H9 (cell line): ENCODE measurements around the gene AMMECR1. TPM values are rescaled to one million over a fixed set of nuclear protein-coding genes. Genes with fewer than 3 reads are reported as not detected.

Experiments used
- DNase-seq: peaks from one replicate; pipeline ENCODE4 v3.0.0-alpha.2; 2017
- H2AFZ ChIP-seq: one replicate; pipeline ENCODE4 v1.6.1; 2013; ENCODE audit warnings: mild to moderate bottlenecking, low read length, control low read depth, moderate library complexity
- H2AK5ac ChIP-seq: 2 replicates; pipeline ENCODE4 v1.6.1; 2013; ENCODE audit warnings: low read length, control low read depth, mixed read lengths; ENCODE audit not compliant: insufficient read length
- H2BK120ac ChIP-seq: one replicate; pipeline ENCODE4 v1.6.1; 2013; ENCODE audit warnings: low read depth, mild to moderate bottlenecking, low read length, control low read depth, inconsistent platforms; ENCODE audit not compliant: poor library complexity, severe bottlenecking
- H2BK12ac ChIP-seq: 2 replicates; pipeline ENCODE4 v1.6.1; 2013; ENCODE audit warnings: low read length, control low read depth, mixed read lengths, low read depth; ENCODE audit not compliant: insufficient read length
- H2BK15ac ChIP-seq: 2 replicates; pipeline ENCODE4 v1.6.1; 2013; ENCODE audit warnings: low read depth, low read length, control low read depth
- H2BK20ac ChIP-seq: one replicate; pipeline ENCODE4 v1.6.1; 2013; ENCODE audit warnings: low read depth, mild to moderate bottlenecking, low read length, control low read depth, inconsistent platforms; ENCODE audit not compliant: poor library complexity, severe bottlenecking
- H2BK5ac ChIP-seq: 2 replicates; pipeline ENCODE4 v1.6.1; 2013; ENCODE audit warnings: low read length, control low read depth, mixed read lengths; ENCODE audit not compliant: insufficient read length
- H3K14ac ChIP-seq: 2 replicates; pipeline ENCODE4 v1.6.1; 2013; ENCODE audit warnings: low read length, control low read depth; ENCODE audit not compliant: insufficient read depth
- H3K18ac ChIP-seq: 2 replicates; pipeline ENCODE4 v1.6.1; 2013; ENCODE audit warnings: low read depth, mild to moderate bottlenecking, mixed read lengths, low read length, control low read depth; ENCODE audit not compliant: insufficient read length
- H3K23ac ChIP-seq: 2 replicates; pipeline ENCODE4 v1.6.1; 2013; ENCODE audit warnings: low read length, control low read depth, mixed read lengths, low read depth; ENCODE audit not compliant: insufficient read length
- H3K23me2 ChIP-seq: 2 replicates; pipeline ENCODE4 v1.6.1; 2013; ENCODE audit warnings: low read depth, mild to moderate bottlenecking, mixed read lengths, low read length, control low read depth; ENCODE audit not compliant: insufficient read length, poor library complexity, severe bottlenecking
- H3K27ac ChIP-seq: 2 replicates; pipeline ENCODE4 v1.5.1; 2013; ENCODE audit warnings: low read length, control low read depth, mixed read lengths, low read depth; ENCODE audit not compliant: insufficient read length
- H3K27me3 ChIP-seq: 2 replicates; pipeline ENCODE4 v1.6.1; 2013; ENCODE audit warnings: low read length, control low read depth, inconsistent platforms; ENCODE audit not compliant: insufficient read depth
- H3K4ac ChIP-seq: 2 replicates; pipeline ENCODE4 v1.6.1; 2013; ENCODE audit warnings: low read depth, mild to moderate bottlenecking, control low read depth, inconsistent platforms, low read length, moderate library complexity
- H3K4me1 ChIP-seq: 2 replicates; pipeline ENCODE4 v1.6.1; 2013; ENCODE audit warnings: low read length, control low read depth, inconsistent platforms; ENCODE audit not compliant: insufficient read depth
- H3K4me2 ChIP-seq: 2 replicates; pipeline ENCODE4 v1.6.1; 2013; ENCODE audit warnings: low read length, control low read depth, mixed read lengths; ENCODE audit not compliant: insufficient read length, insufficient read depth
- H3K56ac ChIP-seq: 2 replicates; pipeline ENCODE4 v1.6.1; 2013; ENCODE audit warnings: low read depth, mild to moderate bottlenecking, mixed read lengths, low read length, control low read depth; ENCODE audit not compliant: insufficient read length
- H3K79me1 ChIP-seq: 2 replicates; pipeline ENCODE4 v1.6.1; 2013; ENCODE audit warnings: low read depth, mild to moderate bottlenecking, moderate library complexity, low read length, control low read depth, inconsistent platforms; ENCODE audit not compliant: insufficient read depth, poor library complexity, severe bottlenecking
- H3K79me2 ChIP-seq: 2 replicates; pipeline ENCODE4 v1.6.1; 2013; ENCODE audit warnings: low read length, control low read depth, inconsistent platforms; ENCODE audit not compliant: insufficient read depth
- H3K9ac ChIP-seq: 2 replicates; pipeline ENCODE4 v1.6.1; 2013; ENCODE audit warnings: low read length, control low read depth, mixed read lengths; ENCODE audit not compliant: insufficient read length; ENCODE audit errors: extremely low read depth
- H3K9me3 ChIP-seq: one replicate; pipeline ENCODE4 v1.6.1; 2013; ENCODE audit warnings: low read depth, low read length, inconsistent platforms; ENCODE audit not compliant: control insufficient read depth
- H3T11ph ChIP-seq: one replicate; pipeline ENCODE4 v1.6.1; 2013; ENCODE audit warnings: mild to moderate bottlenecking, low read length, control low read depth, inconsistent platforms
- H4K20me1 ChIP-seq: one replicate; pipeline ENCODE4 v1.6.1; 2013; ENCODE audit not compliant: control insufficient read depth, insufficient read length, insufficient read depth
- H4K5ac ChIP-seq: 2 replicates; pipeline ENCODE4 v1.6.1; 2013; ENCODE audit warnings: low read depth, mild to moderate bottlenecking, mixed read lengths, low read length, control low read depth; ENCODE audit not compliant: insufficient read length
- H4K8ac ChIP-seq: replicated peaks from 2 replicates; pipeline ENCODE4 v1.6.1; 2013; ENCODE audit warnings: low read length, control low read depth, mixed read lengths, low read depth; ENCODE audit not compliant: insufficient read length
- H4K91ac ChIP-seq: 2 replicates; pipeline ENCODE4 v1.6.1; 2013; ENCODE audit warnings: low read depth, mild to moderate bottlenecking, moderate library complexity, mixed read lengths, low read length, control low read depth; ENCODE audit not compliant: insufficient read length
- H3K27ac Mint-ChIP-seq, 3 experiments: 2 replicates in 2 of 3; 3 replicates in 1 of 3; pipeline ENCODE4 v1.8.0; 2020 to 2021; ENCODE audit warnings: mixed read lengths in 3 of 3, mild to moderate bottlenecking in 1 of 3, moderate library complexity in 1 of 3
- H3K27me3 Mint-ChIP-seq: 2 replicates; pipeline ENCODE4 v1.8.0; 2021; ENCODE audit warnings: low read depth, mild to moderate bottlenecking, moderate library complexity, mixed read lengths
- H3K36me3 Mint-ChIP-seq, 3 experiments: 2 replicates in 2 of 3; 3 replicates in 1 of 3; pipeline ENCODE4 v1.8.0; 2020 to 2021; ENCODE audit warnings: low read depth in 3 of 3, mixed read lengths in 3 of 3; ENCODE audit not compliant: insufficient read depth in 1 of 3
- H3K4me1 Mint-ChIP-seq, 2 experiments: 2 replicates each; pipeline ENCODE4 v1.8.0; 2020; ENCODE audit warnings: mixed read lengths in 2 of 2
- H3K4me3 Mint-ChIP-seq, 2 experiments: 2 replicates in 1 of 2; 3 replicates in 1 of 2; pipeline ENCODE4 v1.8.0; 2020 to 2021; ENCODE audit warnings: mild to moderate bottlenecking in 2 of 2, mixed read lengths in 2 of 2, moderate library complexity in 1 of 2
- H3K9me3 Mint-ChIP-seq, 2 experiments: 2 replicates in 1 of 2; 3 replicates in 1 of 2; pipeline ENCODE4 v1.8.0; 2020; ENCODE audit warnings: mild to moderate bottlenecking in 2 of 2, mixed read lengths in 2 of 2, moderate library complexity in 1 of 2
- WGBS: extraction: QIAGEN DNeasy Blood & Tissue Kit; methylation state at CpG from one replicate; pipeline ENCODE4 v1.1.7; 2013; ENCODE audit warnings: missing lambda C conversion rate, low lambda C conversion rate, mixed read lengths; ENCODE audit not compliant: insufficient read length; ENCODE audit errors: extremely low coverage; 5-methylcytosine and 5-hydroxymethylcytosine counted together
- total RNA-seq: library from RNA; stranded (reverse); gene quantifications from 2 replicates; pipeline ENCODE4 v1.2.1, GENCODE V29; 2021
- TF ChIP-seq, protein P1 (sequence below): fragments of 200-600 bp; sonication (generic); conservative IDR thresholded peaks from 3 replicates; pipeline ENCODE4 v1.8.0; 2021; ENCODE audit warnings: antibody characterized with exemption, mild to moderate bottlenecking

The AMMECR1 gene
- total RNA-seq, 1 experiment from 2014 or later: 28.5 TPM

DNA sequence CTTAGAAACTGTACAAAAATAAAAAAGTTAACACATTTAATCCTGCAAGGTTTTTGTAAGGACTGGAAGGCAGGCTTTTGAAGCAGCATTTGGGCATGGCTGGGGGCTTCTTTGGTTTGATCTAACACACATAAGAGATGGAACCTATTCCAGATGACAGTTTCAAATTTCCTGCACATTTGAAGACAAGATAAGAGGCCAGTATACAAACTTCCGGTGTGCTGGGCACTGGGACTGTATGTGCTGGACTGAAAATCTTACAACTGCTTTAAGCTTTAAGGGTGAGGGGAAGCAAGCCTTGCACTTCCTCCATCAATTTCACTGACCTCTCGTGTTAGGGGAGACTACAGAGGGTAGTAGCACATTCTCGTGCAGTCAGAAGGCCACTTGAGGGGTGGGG lies 122.9 kb downstream of the AMMECR1 start:
- Histone ChIP-seq H3K79me2 (no peaks in the 10 kb centered on the region), H4K20me1 (no peaks in the 10 kb centered on the region), H3K9ac (no peak overlapping the region), H3K27me3 (no peaks in the 10 kb centered on the region), H3K23me2 (no peaks in the 10 kb centered on the region), H3K4ac (no peak overlapping the region), H2BK12ac (no peak overlapping the region), H2BK20ac (no peak overlapping the region), H2BK15ac (no peak overlapping the region), H3K79me1 (no peaks in the 10 kb centered on the region), H2BK120ac (no peak overlapping the region), H3K14ac (no peak overlapping the region), H3K4me2 (no peak overlapping the region), H4K5ac (no peak overlapping the region), H2AFZ (no peak overlapping the region), H3K27ac (no peak overlapping the region), H3K4me1 (no peaks in the 10 kb centered on the region), H3K18ac (no peak overlapping the region), H3K56ac (no peak overlapping the region), H4K91ac (no peak overlapping the region), H4K8ac (no peak overlapping the region), H2BK5ac (no peak overlapping the region), H3K23ac (no peak overlapping the region), H3T11ph (no peak overlapping the region), H2AK5ac (no peak overlapping the region), H3K9me3 (no peaks in the 10 kb centered on the region)
- no peaks in the 10 kb centered on the region for H3K27me3 Mint-ChIP-seq
- H3K4me3 Mint-ChIP-seq: no peak overlapping the region
- H3K4me1 Mint-ChIP-seq: peaks cover 6 to 10% of the 10 kb centered on the region in 2 experiments
- WGBS: no CpG with 5 or more reads among the region's 3 CpGs
- TF ChIP-seq, protein P1, sequence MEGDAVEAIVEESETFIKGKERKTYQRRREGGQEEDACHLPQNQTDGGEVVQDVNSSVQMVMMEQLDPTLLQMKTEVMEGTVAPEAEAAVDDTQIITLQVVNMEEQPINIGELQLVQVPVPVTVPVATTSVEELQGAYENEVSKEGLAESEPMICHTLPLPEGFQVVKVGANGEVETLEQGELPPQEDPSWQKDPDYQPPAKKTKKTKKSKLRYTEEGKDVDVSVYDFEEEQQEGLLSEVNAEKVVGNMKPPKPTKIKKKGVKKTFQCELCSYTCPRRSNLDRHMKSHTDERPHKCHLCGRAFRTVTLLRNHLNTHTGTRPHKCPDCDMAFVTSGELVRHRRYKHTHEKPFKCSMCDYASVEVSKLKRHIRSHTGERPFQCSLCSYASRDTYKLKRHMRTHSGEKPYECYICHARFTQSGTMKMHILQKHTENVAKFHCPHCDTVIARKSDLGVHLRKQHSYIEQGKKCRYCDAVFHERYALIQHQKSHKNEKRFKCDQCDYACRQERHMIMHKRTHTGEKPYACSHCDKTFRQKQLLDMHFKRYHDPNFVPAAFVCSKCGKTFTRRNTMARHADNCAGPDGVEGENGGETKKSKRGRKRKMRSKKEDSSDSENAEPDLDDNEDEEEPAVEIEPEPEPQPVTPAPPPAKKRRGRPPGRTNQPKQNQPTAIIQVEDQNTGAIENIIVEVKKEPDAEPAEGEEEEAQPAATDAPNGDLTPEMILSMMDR: no peak
- 0 out of 7 replicates have a peak overlapping the region, but pooled peaks of 1 of the 3 experiments have one; percentile 45 for H3K27ac Mint-ChIP-seq
- H3K9me3 Mint-ChIP-seq: no peaks in the 10 kb centered on the region
- peaks cover 2 to 5% (median 3%) of the 10 kb centered on the region in 3 experiments; a peak in 4 of 7 replicates for H3K36me3 Mint-ChIP-seq
- no peak for DNase-seq
